Measurements from ENCODE around the gene PLEKHG5. TPM values are rescaled to one million over a fixed set of nuclear protein-coding genes. Genes with fewer than 3 reads are reported as not detected.
A peak's percentile ranks its signal among the peaks of the same experiment; 100 is the strongest.

Gene PLEKHG5
- total RNA-seq, 4 donors from 2014 or later = 17.9 to 42.7 (median 37.1) TPM

GRCh38 chr1:6488602-6489382 lies 2.7 kb downstream of the PLEKHG5 start:
- Histone ChIP-seq H3K4me1 (peaks cover 7 to 52% (median 41%) of the 10 kb centered on the region in 4 donors), H3K27me3 (peaks cover 19% of the 10 kb centered on the region), H3K36me3 (no peaks in the 10 kb centered on the region), H3K9me3 (no peaks in the 10 kb centered on the region), H3K27ac (peak overlapping the region in 3 of 4 donors; percentile 13 to 75 (median 34)), H3K4me3 (no peak overlapping the region)
- intact Hi-C loops (cut with DNase I; ENCODE audit: low total_unique reads) (no loop called here), in situ Hi-C loops (cut with MboI; ENCODE audit: low pct_ligation_motif_present in 1 of 4, low pct_unique_long_range_greater_than_20kb in 1 of 4, low sequenced_read_pairs in 3 of 4) (loop anchor here (10.0 to 25.0 kb wide), 2 partner anchors 149 to 156 kb away; no protein-coding TSS in a partner anchor)
- DNase-seq = peak; percentile 81
- TF ChIP-seq POLR2A (IDR thresholded peaks at IDR 0.05) = no peak
- TF ChIP-seq POLR2AphosphoS5 (IDR thresholded peaks at IDR 0.05) = peak in 1 of 3 donors; percentile 13
- WGBS, 2 donors (ENCODE audit: low coverage in 1 of 2) = 76% methylated on average over 9 of the region's 13 CpGs; no CpG with 5 or more reads in 1 of the 2 donors

- no peak for DNase-seq
- Histone ChIP-seq H3K36me3 (no peaks in the 10 kb centered on the region), H3K27me3 (peaks cover 19% of the 10 kb centered on the region), H3K4me3 (no peak overlapping the region), H3K27ac (no peak overlapping the region), H3K4me1 (peaks cover 7 to 61% (median 49%) of the 10 kb centered on the region in 4 donors), H3K9me3 (no peaks in the 10 kb centered on the region)
- TF ChIP-seq POLR2A (IDR thresholded peaks at IDR 0.05) (no peak), EP300 (IDR thresholded peaks at IDR 0.05; ENCODE audit: low read depth) (no peak), POLR2AphosphoS5 (IDR thresholded peaks at IDR 0.05) (no peak)
- intact Hi-C loops (cut with DNase I; ENCODE audit: low total_unique reads) = no loop called here
- in situ Hi-C loops (cut with MboI; ENCODE audit: low pct_ligation_motif_present in 1 of 4, low pct_unique_long_range_greater_than_20kb in 1 of 4, low sequenced_read_pairs in 3 of 4) = loop anchor here (10.0 to 25.0 kb wide), 2 partner anchors 149 to 157 kb away; no protein-coding TSS in a partner anchor
- 80 to 89% methylated on average over 1 to 14 of the region's 14 CpGs for WGBS, 2 donors (ENCODE audit: low coverage in 1 of 2)
Observed at GRCh38 chr1:6487804-6488484, 3.5 kb downstream of the PLEKHG5 start.

DNA sequence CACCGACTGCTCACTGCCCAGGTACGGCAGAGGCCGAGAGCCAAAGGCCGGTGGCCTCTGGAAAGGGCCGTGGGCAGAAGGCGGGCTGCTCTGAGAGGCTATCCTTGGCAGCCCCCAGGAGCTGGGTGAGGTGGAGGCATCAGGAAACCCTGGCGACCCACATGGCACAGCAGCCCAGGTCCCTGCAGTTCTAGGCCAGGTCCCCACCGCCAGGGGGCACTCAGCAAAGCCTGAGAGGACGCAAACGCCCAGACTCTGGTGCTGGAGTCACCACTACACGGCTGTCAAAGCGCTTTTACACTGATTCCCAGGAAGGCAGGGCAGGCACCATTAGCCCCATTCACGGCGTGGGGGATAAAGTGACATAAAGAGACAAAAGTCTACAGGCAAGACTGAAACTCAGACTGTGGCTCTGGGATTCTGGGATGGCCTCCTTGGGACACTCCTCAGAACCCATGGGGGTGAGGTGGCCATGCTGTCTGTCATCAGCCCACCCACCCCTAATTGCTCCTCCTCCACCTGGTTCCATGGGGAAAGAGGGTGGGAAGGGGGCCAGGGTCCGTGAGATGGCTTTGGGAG lies 4.9 kb downstream of the PLEKHG5 start:
- Histone ChIP-seq H3K9me3 (no peaks in the 10 kb centered on the region), H3K36me3 (no peaks in the 10 kb centered on the region), H3K4me3 (no peak overlapping the region), H3K27me3 (peaks cover 19% of the 10 kb centered on the region), H3K4me1 (peaks cover 6 to 62% (median 50%) of the 10 kb centered on the region in 4 donors), H3K27ac (no peak overlapping the region)
- intact Hi-C loops (cut with DNase I; ENCODE audit: low total_unique reads) (no loop called here), in situ Hi-C loops (cut with MboI; ENCODE audit: low pct_ligation_motif_present in 1 of 4, low pct_unique_long_range_greater_than_20kb in 1 of 4, low sequenced_read_pairs in 3 of 4) (loop anchor here (10.0 to 25.0 kb wide), 2 partner anchors 151 to 158 kb away; no protein-coding TSS in a partner anchor)
- TF ChIP-seq, protein P1, sequence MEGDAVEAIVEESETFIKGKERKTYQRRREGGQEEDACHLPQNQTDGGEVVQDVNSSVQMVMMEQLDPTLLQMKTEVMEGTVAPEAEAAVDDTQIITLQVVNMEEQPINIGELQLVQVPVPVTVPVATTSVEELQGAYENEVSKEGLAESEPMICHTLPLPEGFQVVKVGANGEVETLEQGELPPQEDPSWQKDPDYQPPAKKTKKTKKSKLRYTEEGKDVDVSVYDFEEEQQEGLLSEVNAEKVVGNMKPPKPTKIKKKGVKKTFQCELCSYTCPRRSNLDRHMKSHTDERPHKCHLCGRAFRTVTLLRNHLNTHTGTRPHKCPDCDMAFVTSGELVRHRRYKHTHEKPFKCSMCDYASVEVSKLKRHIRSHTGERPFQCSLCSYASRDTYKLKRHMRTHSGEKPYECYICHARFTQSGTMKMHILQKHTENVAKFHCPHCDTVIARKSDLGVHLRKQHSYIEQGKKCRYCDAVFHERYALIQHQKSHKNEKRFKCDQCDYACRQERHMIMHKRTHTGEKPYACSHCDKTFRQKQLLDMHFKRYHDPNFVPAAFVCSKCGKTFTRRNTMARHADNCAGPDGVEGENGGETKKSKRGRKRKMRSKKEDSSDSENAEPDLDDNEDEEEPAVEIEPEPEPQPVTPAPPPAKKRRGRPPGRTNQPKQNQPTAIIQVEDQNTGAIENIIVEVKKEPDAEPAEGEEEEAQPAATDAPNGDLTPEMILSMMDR (IDR thresholded peaks at IDR 0.05) = peak; percentile 83 to 91 (median 89)
- TF ChIP-seq POLR2AphosphoS5 (IDR thresholded peaks at IDR 0.05) = no peak
- DNase-seq = peak; percentile 92
- 4% methylated on average over 14 of the region's 15 CpGs; no CpG with 5 or more reads in 1 of the 2 donors for WGBS, 2 donors (ENCODE audit: low coverage in 1 of 2)

DNA sequence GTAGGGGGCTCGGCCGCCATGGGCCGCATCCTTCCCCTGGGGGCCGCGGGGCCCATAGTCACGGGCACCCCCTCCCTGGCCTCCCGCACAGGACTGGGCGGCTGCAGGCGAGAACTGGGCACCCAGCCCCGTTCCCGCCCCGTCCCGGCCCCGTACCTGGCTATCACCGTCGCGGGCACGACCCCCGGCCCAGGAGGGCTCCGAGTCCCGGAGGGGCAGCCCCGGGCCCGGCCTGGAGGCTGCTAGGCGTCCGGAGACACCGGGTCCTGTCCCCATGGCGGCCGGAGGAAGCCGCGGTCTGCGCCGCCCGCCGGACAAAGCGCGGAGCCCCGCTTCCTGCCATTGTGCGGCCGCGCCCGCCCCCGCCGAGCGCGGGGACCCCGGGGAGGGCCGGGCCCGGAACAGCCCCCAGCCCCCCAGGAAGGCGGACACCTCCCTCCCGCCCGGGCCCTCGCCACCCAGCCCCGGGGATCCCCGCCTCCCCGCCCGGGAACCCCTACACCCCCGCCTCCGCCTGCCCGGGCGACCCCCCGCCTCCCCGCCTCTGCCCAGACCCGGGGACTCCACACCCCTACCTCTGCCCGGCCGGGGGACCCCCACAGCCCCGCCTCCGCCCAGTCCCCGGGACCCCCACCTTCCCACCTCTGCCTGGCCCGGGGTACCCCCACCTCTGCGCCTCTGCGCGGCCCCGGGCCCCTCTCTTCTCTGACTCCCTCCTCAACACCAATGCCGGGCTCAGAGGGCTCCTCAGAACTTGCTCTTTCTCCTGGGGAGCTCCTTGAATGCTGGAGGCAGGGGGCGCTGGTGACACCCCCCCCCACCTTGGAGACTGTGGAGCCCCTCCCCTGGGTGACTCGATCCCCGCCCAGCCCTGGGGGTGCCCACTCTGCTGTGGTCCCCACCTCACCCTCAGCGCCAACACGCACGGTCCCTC lies 6.0 kb downstream of the PLEKHG5 start:
- Histone ChIP-seq H3K36me3 (no peaks in the 10 kb centered on the region), H3K4me1 (peaks cover 0 to 53% (median 46%) of the 10 kb centered on the region in 4 donors), H3K27me3 (peaks cover 19% of the 10 kb centered on the region), H3K4me3 (peak overlapping the region in 3 of 4 donors; percentile 21 to 57 (median 44)), H3K9me3 (no peaks in the 10 kb centered on the region), H3K27ac (peak overlapping the region in 2 of 4 donors; percentile 11 to 44)
- in situ Hi-C loops (cut with MboI; ENCODE audit: low pct_ligation_motif_present in 1 of 4, low pct_unique_long_range_greater_than_20kb in 1 of 4, low sequenced_read_pairs in 3 of 4) = loop anchor here (10.0 to 25.0 kb wide), 2 partner anchors 152 to 159 kb away; no protein-coding TSS in a partner anchor
- 1% methylated on average over 27 of the region's 80 CpGs; no CpG with 5 or more reads in 1 of the 2 donors for WGBS, 2 donors (ENCODE audit: low coverage in 1 of 2)
- intact Hi-C loops (cut with DNase I; ENCODE audit: low total_unique reads) = loop anchor here (2.0 kb wide), 1 partner anchor 161 kb away; no protein-coding TSS in a partner anchor
- TF ChIP-seq POLR2AphosphoS5 (IDR thresholded peaks at IDR 0.05) (no peak), POLR2A (IDR thresholded peaks at IDR 0.05) (no peak), EP300 (IDR thresholded peaks at IDR 0.05; ENCODE audit: low read depth) (no peak)
- TF ChIP-seq, protein P1 (IDR thresholded peaks at IDR 0.05) = no peak
- no peak for DNase-seq

All from transverse colon (tissue), 4 donors.